GM12878 (cell line): Measurements from ENCODE around the gene RARG. TPM values are rescaled to one million over a fixed set of nuclear protein-coding genes. Genes with fewer than 3 reads are reported as not detected.

Experiments
- ATAC-seq: fragments of 200-7000 bp; cut with Tn5 transposase; 3 replicates; pipeline ENCODE4 v1.9.1; 2020; ENCODE audit warnings: mild to moderate bottlenecking, moderate library complexity
- BruUV-seq: library from RNA; stranded (reverse); fragments of 400-500 nt; replicated peaks from 2 replicates; lab custom pipeline; 2021; lab: Mats Ljungman, UMichigan
- CTCF ChIA-PET: fragments of 300-600 bp; sonication (Branson Sonifier 250); formaldehyde crosslinking; extraction: SDS; loops from one replicate; lab custom pipeline; 2021; ENCODE audit warnings: inconsistent platforms; lab: Yijun Ruan, JAX
- POLR2A ChIA-PET: fragments of 350-600 bp; formaldehyde crosslinking; extraction: SDS; loops from one replicate; lab custom pipeline; 2021; ENCODE audit warnings: inconsistent platforms; lab: Charles Lee
- RAD21 ChIA-PET: fragments of 300-600 bp; sonication (Branson Sonifier 250); formaldehyde crosslinking; loops from one replicate; lab custom pipeline; 2023; ENCODE audit warnings: antibody characterized with exemption; ENCODE audit not compliant: unreplicated experiment; lab: Charles Lee
- SMC1A ChIA-PET: fragments of 300-600 bp; sonication (Branson Sonifier 250); formaldehyde crosslinking; loops from one replicate; lab custom pipeline; 2023; ENCODE audit not compliant: unreplicated experiment, uncharacterized antibody; lab: Charles Lee
- DNase-seq: peaks from one replicate; pipeline ENCODE4 v3.0.0-alpha.2; 2011; ENCODE audit warnings: low read depth, low spot score
- FAIRE-seq: peaks from 3 replicates; lab custom pipeline; 2011; peaks lifted over from hg19 to GRCh38; lab: Jason Lieb, UNC
- H2AFZ ChIP-seq: 2 replicates; pipeline ENCODE4 v1.6.0; 2011; ENCODE audit warnings: low read depth, low read length, control low read depth; ENCODE audit not compliant: control insufficient read depth
- H3K27ac ChIP-seq: 2 replicates; pipeline ENCODE4 v1.5.1; 2011; ENCODE audit warnings: control low read depth; ENCODE audit not compliant: control insufficient read depth, insufficient read depth
- H3K27me3 ChIP-seq, 2 experiments: replicated peaks in 1 of 2; 2 replicates each; pipeline versions ENCODE4 v1.6.0 to v1.6.1; 2011; ENCODE audit warnings: low read length in 1 of 2; ENCODE audit not compliant: control insufficient read depth in 2 of 2, insufficient read depth in 2 of 2
- H3K36me3 ChIP-seq, 2 experiments: 2 replicates each; pipeline ENCODE4 v1.5.1; 2011; ENCODE audit warnings: low read length in 1 of 2; ENCODE audit not compliant: control insufficient read depth in 2 of 2, insufficient read depth in 2 of 2
- H3K4me1 ChIP-seq: 2 replicates; pipeline ENCODE4 v1.6.1; 2011; ENCODE audit warnings: mild to moderate bottlenecking, low read length, moderate library complexity, mixed read lengths; ENCODE audit not compliant: control insufficient read depth, insufficient read depth
- H3K4me2 ChIP-seq: 2 replicates; pipeline ENCODE4 v1.6.0; 2011; ENCODE audit warnings: control low read depth; ENCODE audit not compliant: control insufficient read depth, insufficient read depth
- H3K4me3 ChIP-seq: fragments of 200-600 bp; sonication (generic); 2 replicates; pipeline ENCODE4 v1.5.1; 2016
- H3K79me2 ChIP-seq: 2 replicates; pipeline ENCODE4 v1.6.0; 2011; ENCODE audit warnings: low read length; ENCODE audit not compliant: control insufficient read depth, insufficient read depth
- H3K9ac ChIP-seq: 2 replicates; pipeline ENCODE4 v1.8.0; 2011; ENCODE audit warnings: low read length, control low read depth, mixed read lengths; ENCODE audit not compliant: control insufficient read depth, insufficient read depth
- H3K9me3 ChIP-seq: replicated peaks from 3 replicates; pipeline ENCODE4 v1.5.1; 2011; ENCODE audit warnings: mild to moderate bottlenecking, low read length; ENCODE audit not compliant: control insufficient read depth, insufficient read depth
- H4K20me1 ChIP-seq: 2 replicates; pipeline ENCODE4 v1.6.0; 2011; ENCODE audit not compliant: control insufficient read depth, insufficient read depth
- ATF2 ChIP-seq: IDR thresholded peaks from 2 replicates; pipeline ENCODE4 v1.6.1; 2012; ENCODE audit warnings: low read length, inconsistent platforms
- CHD4 ChIP-seq: fragments of 200-600 bp; sonication (generic); IDR thresholded peaks from 2 replicates; pipeline ENCODE4 v1.6.1; 2016; ENCODE audit warnings: mild to moderate bottlenecking
- GATAD2B ChIP-seq: fragments of 450-650 bp; conservative IDR thresholded peaks from 2 replicates; pipeline ENCODE4 v1.6.1; 2017; ENCODE audit warnings: low read depth, mild to moderate bottlenecking, moderate library complexity
- PKNOX1 ChIP-seq: fragments of 450-650 bp; IDR thresholded peaks from 2 replicates; pipeline ENCODE4 v1.6.1; 2016; ENCODE audit warnings: mild to moderate bottlenecking
- RFX5 ChIP-seq: IDR thresholded peaks from 2 replicates; pipeline ENCODE4 v1.6.1; 2011; ENCODE audit warnings: low read depth, low read length, improper control_type of control experiment
- SIX5 ChIP-seq: IDR thresholded peaks from 2 replicates; pipeline ENCODE4 v1.6.1; 2011; ENCODE audit warnings: mild to moderate bottlenecking, low read depth, low read length, moderate library complexity; ENCODE audit not compliant: severe bottlenecking
- SPI1 ChIP-seq: IDR thresholded peaks from 2 replicates; pipeline ENCODE4 v1.6.1; 2011; ENCODE audit warnings: low read depth, mild to moderate bottlenecking, low read length, moderate library complexity, borderline replicate concordance; ENCODE audit not compliant: insufficient read depth
- SRF ChIP-seq, 2 experiments: IDR thresholded peaks; 2 replicates each; pipeline ENCODE4 v1.6.1; 2011; ENCODE audit warnings: low read depth in 2 of 2, low read length in 2 of 2, mild to moderate bottlenecking in 1 of 2, moderate library complexity in 1 of 2
- SUZ12 ChIP-seq: fragments of 200-600 bp; sonication (generic); IDR thresholded peaks from one replicate; pipeline ENCODE4 v1.6.1; 2018; ENCODE audit warnings: antibody characterized with exemption, mild to moderate bottlenecking; ENCODE audit not compliant: unreplicated experiment
- YBX1 ChIP-seq: fragments of 450-650 bp; IDR thresholded peaks from 2 replicates; pipeline ENCODE4 v1.6.1; 2016; ENCODE audit warnings: antibody characterized with exemption
- ZNF384 ChIP-seq: IDR thresholded peaks from 2 replicates; pipeline ENCODE4 v1.6.1; 2012; ENCODE audit warnings: low read depth, mild to moderate bottlenecking, low read length, improper control_type of control experiment, borderline replicate concordance
- WGBS: methylation state at CpG from one replicate; pipeline ENCODE4 v1.1.6; 2016; ENCODE audit warnings: low lambda C conversion rate; ENCODE audit not compliant: insufficient replicate concordance, insufficient coverage; ENCODE audit errors: missing lambda C conversion rate; 5-methylcytosine and 5-hydroxymethylcytosine counted together
- in situ Hi-C: fragments of 300-500 bp; cut with MboI; formaldehyde crosslinking; loops from 9 replicates; pipeline ENCODE4 v1.14.3; 2018; ENCODE audit warnings: mixed read lengths
- intact Hi-C: fragments of 100-400 bp; cut with micrococcal nuclease; formaldehyde crosslinking; loops from one replicate; pipeline ENCODE4 v1.14.2; 2022; ENCODE audit not compliant: unreplicated experiment
- polyA plus RNA-seq, 11 experiments: library from polyadenylated mRNA; depleted of rRNA in 4 of 11; unstranded in 6 of 11; stranded (reverse) in 5 of 11; fragments of >200 nt; fragmentation: Nextera tagmentation in 4 of 11; fragmentation: Illumina TruSeq in 1 of 11; extraction: Ambion mirVana in 4 of 11; extraction: Trizol in 1 of 11; gene quantifications; 1 replicate in 1 of 11; 2 replicates in 10 of 11; pipeline versions ENCODE4 v1.2.1 to v1.2.3, GENCODE V29; 2011 to 2016; ENCODE audit warnings: inconsistent platforms in 2 of 11, missing spikeins in 2 of 11, low read depth in 1 of 11
- total RNA-seq, 4 experiments: library from RNA; depleted of rRNA in 3 of 4; stranded (reverse); fragments of >200 nt in 3 of 4; fragmentation: Illumina TruSeq in 1 of 4; extraction: Trizol in 1 of 4; gene quantifications; 2 replicates each; pipeline versions ENCODE4 v1.2.1 to v1.2.3, GENCODE V29; 2013 to 2021

Gene RARG
- total and polyA plus RNA-seq, 10 of the 15 experiments (the other 5 are each of a cell fraction or from before 2014, with no cell fraction given), result 0.27 to 8.1 (median 4.1) TPM

- TF ChIP-seq SIX5 (no peak), GATAD2B (no peak), RFX5 (no peak), CHD4 (no peak), SUZ12 (no peak), YBX1 (no peak)
Measured at GRCh38 chr12:53258541-53259539, 26.8 kb upstream of the RARG start (continued).

DNA sequence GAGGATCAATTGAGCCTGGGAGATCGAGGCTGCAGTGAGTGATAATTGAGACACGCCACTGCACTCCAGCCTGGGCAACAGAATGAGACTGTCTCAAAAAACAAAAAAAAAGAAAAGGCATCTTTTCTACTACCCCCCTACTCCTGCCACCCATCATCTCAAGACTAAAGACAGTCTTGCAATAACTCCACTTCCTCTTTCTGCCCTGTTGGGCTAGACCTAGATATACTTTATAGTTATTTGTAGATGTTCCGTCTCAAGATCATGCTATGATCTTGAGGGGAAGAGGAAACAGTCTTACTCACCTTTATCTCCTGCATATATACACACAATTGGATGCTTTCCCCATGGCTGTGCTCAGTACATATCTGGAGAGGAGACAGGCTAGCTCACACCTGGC, 24.0 kb upstream of the RARG start:
- peaks cover 13% of the 10 kb centered on the region for H3K79me2 ChIP-seq
- H3K27ac ChIP-seq, result no peak overlapping the region; the same call in 1 of the 2 replicates
- intact Hi-C loops, result no loop called here
- peak; percentile 57 for FAIRE-seq
- no peak overlapping the region for H3K4me3 ChIP-seq
- CTCF ChIA-PET, result interaction anchor here (0.5 to 7.4 kb wide), 5 partner anchors 11 to 252 kb away, joined by 3 to 72 read pairs (median 9); partner anchors contain the start of gene ESPL1
- H3K36me3 ChIP-seq, result peaks cover 0 to 4% of the 10 kb centered on the region in 2 experiments; a peak in 1 of 4 replicates
- TF ChIP-seq ATF2 (no peak), ZNF384 (0 out of 2 replicates have a peak, but pooled peaks have one; percentile 30), SRF (IDR thresholded peaks at IDR 0.05; ENCODE audit: low read depth in 2 of 2, low read length in 2 of 2) (no peak), SPI1 (peak; percentile 97), PKNOX1 (peak; percentile 36; the same call in 1 of the 2 replicates)
- TF ChIP-seq, all 136 proteins: peak for 3
- H4K20me1 ChIP-seq, result no peaks in the 10 kb centered on the region
- ChIA-PET POLR2A (interaction anchor here (1.2 to 1.6 kb wide), 2 partner anchors 12 to 13 kb away, joined by 4 to 7 read pairs; partner anchors contain the start of gene ESPL1), RAD21 (interaction anchor here (1.3 to 2.5 kb wide), 2 partner anchors 12 to 39 kb away, joined by 3 to 10 read pairs; partner anchors contain the start of genes ESPL1 and PFDN5), SMC1A (interaction anchor here (1.1 to 6.4 kb wide), 5 partner anchors 12 to 430 kb away, joined by 4 to 63 read pairs (median 4); partner anchors contain the start of gene ESPL1)
- ATAC-seq (peak; percentile 58), DNase-seq (no peak)
- in situ Hi-C loops, result no loop called here
- BruUV-seq, result no TSS peak
- H3K27me3 ChIP-seq, result no peaks in the 10 kb centered on the region
- H3K9me3 ChIP-seq, result no peaks in the 10 kb centered on the region
- H2AFZ ChIP-seq, result peak overlapping the region; percentile 51; the same call in 1 of the 2 replicates
- H3K4me1 ChIP-seq, result peaks cover 28% of the 10 kb centered on the region
- H3K9ac ChIP-seq, result no peak overlapping the region
- H3K4me2 ChIP-seq, result peak overlapping the region; percentile 50; the same call in 1 of the 2 replicates
- 0% methylated on average over 3 of the region's 3 CpGs for WGBS
